GM19240 (cell line): ENCODE measurements around the gene CNTN2.

Experiments
- DNase-seq: peaks from one replicate; pipeline ENCODE4 v3.0.0; 2011; ENCODE audit warnings: low spot score; ENCODE audit not compliant: insufficient read length

CNTN2 gene

DNA sequence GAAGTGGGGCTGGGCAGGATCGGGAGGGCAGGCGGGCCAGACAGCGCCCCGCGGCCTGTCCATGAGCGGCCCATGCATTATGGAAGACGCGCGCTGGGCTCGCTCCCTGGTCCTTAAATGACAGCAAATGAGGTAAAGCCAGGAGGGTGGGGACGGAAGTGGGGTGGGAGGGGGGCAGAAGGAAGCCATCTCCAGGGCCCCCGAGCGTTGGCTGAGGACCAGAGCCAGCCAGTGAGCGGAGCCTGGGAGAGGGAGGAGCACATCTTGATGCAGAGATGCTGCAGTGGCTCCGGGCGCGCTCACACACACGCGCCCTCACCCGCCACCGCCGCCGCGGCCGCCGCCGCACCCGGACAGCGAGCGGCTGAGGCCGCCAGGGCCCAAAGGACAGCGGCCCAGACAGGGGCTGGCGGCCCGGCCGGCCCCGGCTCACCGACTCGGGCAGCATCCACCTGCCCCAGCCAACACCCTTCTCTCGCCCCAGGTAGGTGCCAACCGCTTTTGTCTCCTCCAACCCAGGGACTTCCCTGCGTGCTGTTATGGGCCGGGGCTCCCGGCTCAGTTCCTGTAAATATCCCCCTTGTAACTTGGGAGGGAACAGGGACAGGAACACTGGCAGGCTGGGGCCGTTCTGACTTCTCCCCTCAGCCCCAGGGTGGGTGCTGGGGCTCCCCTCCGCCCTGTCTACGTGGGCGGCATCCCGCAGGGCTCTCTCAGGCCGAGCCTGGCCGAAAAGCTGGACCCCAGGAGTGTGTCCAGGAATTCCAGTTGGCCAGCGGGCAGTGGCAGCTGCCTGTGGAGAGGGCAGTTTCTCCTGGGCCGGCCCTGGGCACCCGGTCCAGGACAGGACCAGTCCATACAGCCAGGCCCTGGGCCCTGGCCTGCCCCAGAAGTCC, at the start of gene CNTN2:
Gene CNTN2 (plus strand): TSS at position 302 of the 896 bp plus-strand sequence. CDS start 9,974 bp downstream, outside the sequence.
- DNase-seq, result no peak

- no peak for DNase-seq
These were observed 48.7 kb upstream of the CNTN2 start for GRCh38 chr1:204994086-204994862.

- no peak for DNase-seq
These were observed 46.0 kb upstream of the CNTN2 start for GRCh38 chr1:204996981-204997380.

GRCh38 chr1:204997591-204998355, 45.2 kb upstream of the CNTN2 start:
- DNase-seq, result no peak

DNA sequence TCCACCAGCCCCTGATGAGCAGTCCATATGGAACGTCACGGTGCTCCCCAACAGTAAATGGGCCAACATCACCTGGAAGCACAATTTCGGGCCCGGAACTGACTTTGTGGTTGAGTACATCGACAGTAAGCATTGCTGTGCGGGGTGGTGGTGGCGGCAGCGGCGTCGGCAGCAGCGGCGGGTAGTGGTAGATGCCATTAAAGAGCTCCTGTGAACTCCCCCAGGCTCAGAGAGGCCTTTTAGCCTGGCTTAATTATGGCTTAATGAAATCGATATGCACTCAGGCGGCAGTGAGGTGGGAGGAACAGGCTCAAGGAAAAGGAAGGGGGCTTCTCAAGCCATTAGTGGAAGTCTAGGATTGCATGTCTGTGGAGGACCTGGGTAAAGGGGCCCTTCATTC, 41.9 kb upstream of the CNTN2 start:
- DNase-seq, result no peak

DNA sequence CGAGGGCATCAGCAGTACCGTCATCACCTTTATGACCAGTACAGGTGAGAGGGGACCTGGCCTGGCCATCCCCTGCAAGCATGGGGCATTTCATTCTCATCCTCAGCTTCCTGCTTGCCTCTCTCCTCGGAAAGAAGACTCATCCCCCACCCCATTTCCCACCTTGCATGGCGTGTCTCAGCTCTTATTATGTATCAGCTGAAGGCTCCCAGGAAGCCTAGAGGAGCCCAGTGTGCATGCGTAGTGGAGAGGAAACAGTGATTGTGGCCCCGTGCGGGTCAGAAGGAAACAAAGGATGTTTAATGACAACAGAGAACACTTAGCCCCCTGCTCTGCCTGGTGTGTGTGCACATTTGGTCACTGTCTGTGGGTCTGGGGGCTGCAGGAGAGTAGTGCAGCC, 40.3 kb upstream of the CNTN2 start:
- no peak for DNase-seq

GRCh38 chr1:205003358-205004131, 39.5 kb upstream of the CNTN2 start:
- DNase-seq, result no peak

DNA sequence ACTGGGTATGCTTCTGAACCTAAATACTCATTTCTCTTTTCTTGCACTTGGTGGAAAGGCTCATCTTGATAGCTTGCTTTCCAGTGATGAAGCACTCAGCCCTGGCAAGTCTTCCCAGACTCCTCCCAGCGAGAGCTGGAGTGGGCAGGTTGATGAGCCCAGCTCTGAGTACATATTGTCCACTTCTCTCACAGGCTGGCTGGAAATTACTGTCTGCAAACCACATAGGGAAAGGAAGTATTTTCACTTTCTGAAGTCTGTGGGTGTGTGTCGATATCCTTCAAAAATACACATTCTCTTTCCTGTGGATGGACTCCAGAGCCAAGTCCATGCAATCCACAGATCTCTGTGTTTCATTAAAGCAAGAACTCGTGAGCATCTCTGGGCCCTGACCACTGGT, 38.7 kb upstream of the CNTN2 start:
- no peak for DNase-seq

GRCh38 chr1:205008896-205009295, 34.1 kb upstream of the CNTN2 start:
- DNase-seq, result no peak

- DNase-seq, result no peak
These were observed 33.3 kb upstream of the CNTN2 start for GRCh38 chr1:205009670-205010069.

GRCh38 chr1:205012391-205013140, 30.4 kb upstream of the CNTN2 start:
- DNase-seq, result no peak

DNA sequence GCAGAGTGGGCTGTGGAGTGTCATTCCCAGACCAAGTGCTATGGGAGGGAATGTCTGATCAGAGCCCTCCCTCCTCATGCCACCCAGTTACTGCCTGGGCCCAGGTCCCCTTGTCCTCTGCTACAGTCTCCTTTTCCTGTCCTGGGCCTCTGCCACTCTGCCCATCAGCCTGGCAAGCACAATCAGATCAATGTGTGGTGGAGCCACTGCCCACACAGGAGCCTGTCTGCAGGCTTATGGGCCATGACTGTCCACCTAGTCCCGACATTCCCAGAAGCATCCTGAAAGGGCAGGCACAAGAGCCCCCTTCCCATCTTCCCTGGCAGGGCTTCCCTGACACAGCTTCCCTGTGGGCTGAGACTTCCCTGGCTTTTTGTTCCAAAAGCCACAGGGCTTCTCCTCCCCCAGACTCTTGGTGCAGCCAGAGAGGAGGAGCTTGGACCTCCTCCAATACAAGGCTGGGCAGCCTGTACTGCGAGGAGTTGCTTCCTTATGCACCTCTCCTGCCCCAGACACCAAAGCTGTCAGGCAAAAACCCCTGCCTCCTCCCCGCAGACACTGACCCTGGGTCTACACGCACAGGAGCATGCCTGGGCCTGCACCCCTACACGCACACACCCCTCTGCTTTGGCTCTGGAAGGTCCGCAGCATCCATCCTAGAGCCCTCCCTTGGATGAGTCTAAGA, 29.2 kb upstream of the CNTN2 start:
- no peak for DNase-seq

DNA sequence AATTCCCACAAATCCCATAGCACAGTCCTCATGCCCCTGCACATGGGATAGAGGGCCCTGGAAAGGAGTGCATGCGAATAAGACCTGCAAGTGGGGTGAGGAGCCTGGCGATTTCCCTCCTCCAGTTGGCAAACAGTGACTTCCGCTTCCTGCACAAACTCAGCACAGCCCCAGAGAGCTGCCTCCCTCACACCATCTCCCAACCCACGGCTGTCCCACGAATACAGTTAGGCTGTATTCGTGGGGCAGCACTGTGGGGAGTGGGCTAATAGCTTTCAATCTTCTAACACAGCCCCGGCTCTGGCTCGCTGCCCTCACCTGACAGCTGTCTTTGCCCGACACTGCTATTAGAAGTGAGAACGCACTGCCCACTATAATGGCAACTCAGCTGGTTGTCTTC, 28.2 kb upstream of the CNTN2 start:
- DNase-seq, result no peak

DNA sequence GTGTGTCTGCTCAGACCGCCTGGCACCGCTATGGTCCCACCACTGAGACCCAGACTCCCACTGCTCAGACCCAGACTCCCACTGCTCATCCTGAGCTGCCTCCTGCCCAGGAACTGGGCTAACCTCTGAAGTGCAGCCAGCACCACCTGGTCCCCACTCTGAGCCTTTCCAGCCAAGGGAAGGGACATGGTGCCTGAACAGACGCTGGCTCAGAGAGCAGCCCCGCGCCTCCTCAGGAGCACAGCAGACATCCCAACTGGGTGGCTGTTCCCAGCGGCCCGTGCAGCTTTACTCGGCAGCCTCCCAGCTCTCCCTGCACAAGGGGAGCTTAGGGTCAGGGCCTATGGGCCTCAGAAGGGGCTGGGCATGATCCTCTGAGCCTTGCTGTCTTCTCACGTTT, 27.8 kb upstream of the CNTN2 start:
- no peak for DNase-seq

GRCh38 chr1:205016075-205016474, 26.9 kb upstream of the CNTN2 start:
- DNase-seq, result no peak

- no peak for DNase-seq
These were observed 26.4 kb upstream of the CNTN2 start for GRCh38 chr1:205016584-205016983.

DNA sequence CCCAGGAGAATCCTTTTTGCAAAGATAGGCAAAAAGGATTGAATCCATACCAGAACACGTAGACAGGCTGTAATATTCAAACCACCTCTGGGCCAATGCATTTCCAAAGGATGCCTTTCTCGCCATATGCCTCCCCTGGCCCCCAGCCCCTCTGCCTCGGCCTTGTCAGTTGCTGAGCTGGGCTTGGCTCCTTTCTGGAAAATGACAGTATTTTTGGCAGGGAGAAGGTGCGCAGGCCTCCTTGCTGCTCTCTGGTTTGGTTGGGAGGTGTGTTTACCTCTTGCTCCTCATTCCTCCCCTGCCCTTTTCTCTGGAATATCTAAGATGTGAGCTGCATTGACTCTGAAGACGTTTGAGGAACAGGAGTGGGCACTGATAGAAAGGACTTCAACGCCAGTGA, 26.0 kb upstream of the CNTN2 start:
- DNase-seq, result no peak

DNA sequence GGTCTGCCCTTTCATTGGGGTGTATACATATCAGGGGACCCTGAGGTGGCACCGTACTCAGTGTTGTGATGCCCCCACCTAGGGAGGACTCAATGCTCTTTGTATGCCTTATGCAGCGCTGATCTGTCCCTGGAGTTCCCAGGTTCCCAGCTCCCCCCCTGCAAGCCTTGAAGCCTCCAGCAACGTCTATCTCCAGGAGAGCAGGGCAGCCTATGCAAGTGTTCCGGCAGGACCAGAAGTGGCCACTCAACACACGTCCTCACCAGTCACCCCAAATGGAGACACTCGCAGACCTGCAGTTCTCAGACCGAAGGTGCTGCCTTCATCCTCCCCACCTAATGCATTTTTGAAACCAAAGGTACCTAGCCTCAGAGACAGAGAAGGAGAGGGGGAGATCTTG, 25.2 kb upstream of the CNTN2 start:
- DNase-seq, result no peak

GRCh38 chr1:205018381-205018780, 24.6 kb upstream of the CNTN2 start:
- no peak for DNase-seq

DNA sequence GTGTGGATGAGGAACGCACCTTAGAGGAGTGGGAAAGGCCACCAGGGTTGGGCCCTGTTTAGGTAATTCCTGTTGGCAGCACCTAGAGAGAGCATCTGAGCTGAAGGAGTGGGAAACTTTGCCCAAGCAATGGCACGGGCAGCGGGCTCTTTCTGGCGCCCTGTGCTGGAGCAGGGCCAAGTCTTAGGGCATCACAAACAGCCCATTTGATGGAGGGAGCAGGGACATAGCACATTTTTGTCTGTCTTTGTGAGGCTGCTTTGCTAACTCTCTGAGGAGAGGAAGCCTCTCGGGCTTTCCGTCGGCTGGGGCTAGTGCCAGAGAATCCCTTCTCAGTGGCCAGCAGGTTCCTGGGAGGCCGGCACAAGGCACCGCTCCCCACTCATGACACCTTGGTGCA, 22.5 kb upstream of the CNTN2 start:
- DNase-seq, result no peak
